Tibial nerve (tissue), 4 donors: ENCODE data around the gene CD6. TPM values are rescaled to one million over a fixed set of nuclear protein-coding genes. Genes with fewer than 3 reads are reported as not detected.
A peak's percentile ranks its signal among the peaks of the same experiment; 100 is the strongest.

Experiments
- DNase-seq, 2 donors: peaks; one replicate each; pipeline ENCODE4 v3.0.0-alpha.2; 2019; ENCODE audit warnings: low spot score in 2 of 2
- H3K27ac ChIP-seq, 4 donors: fragments of 200-600 bp; sonication (generic) in 3 of 4; one replicate each; pipeline ENCODE4 v1.5.1; 2017 to 2019; ENCODE audit warnings: mild to moderate bottlenecking in 1 of 4
- H3K27me3 ChIP-seq, 2 donors: fragments of 200-600 bp; sonication (generic) in 1 of 2; one replicate each; pipeline versions ENCODE4 v1.5.1 to v1.6.0; 2017 to 2019
- H3K36me3 ChIP-seq, 3 donors: fragments of 200-600 bp; sonication (generic); one replicate each; pipeline ENCODE4 v1.5.1; 2018 to 2019
- H3K4me1 ChIP-seq, 4 donors: fragments of 200-600 bp; sonication (generic) in 3 of 4; one replicate each; pipeline ENCODE4 v1.5.1; 2017 to 2019
- H3K4me3 ChIP-seq, 4 donors: fragments of 200-600 bp; sonication (generic) in 3 of 4; one replicate each; pipeline ENCODE4 v1.5.1; 2017 to 2019; ENCODE audit warnings: mild to moderate bottlenecking in 1 of 4, moderate library complexity in 1 of 4
- H3K9me3 ChIP-seq, 4 donors: fragments of 200-600 bp; sonication (generic) in 3 of 4; one replicate each; pipeline ENCODE4 v1.5.1; 2017 to 2019
- EP300 ChIP-seq, 2 donors: sonication (generic); formaldehyde crosslinking; IDR thresholded peaks; one replicate each; pipeline ENCODE4 v1.6.1; 2017; ENCODE audit warnings: antibody characterized with exemption in 2 of 2, mild to moderate bottlenecking in 1 of 2
- POLR2A ChIP-seq, 2 donors: fragments of 450-650 bp; IDR thresholded peaks; one replicate each; pipeline ENCODE4 v1.6.1; 2017; ENCODE audit warnings: antibody characterized with exemption in 2 of 2, mild to moderate bottlenecking in 2 of 2, moderate library complexity in 2 of 2
- WGBS, 2 donors: methylation state at CpG; one replicate each; pipeline ENCODE4 v1.1.5; 2018; 5-methylcytosine and 5-hydroxymethylcytosine counted together
- total RNA-seq, 4 donors: library from RNA; depleted of rRNA; stranded (reverse); fragments of >200 nt; gene quantifications; one replicate each; pipeline ENCODE4 v1.1.0, GENCODE V29; 2016
- TF ChIP-seq, protein P1 (sequence below), 5 experiments: fragments of 200-600 bp in 3 of 5; fragments of 450-650 bp in 2 of 5; sonication (generic) in 3 of 5; IDR thresholded peaks; one replicate each; pipeline ENCODE4 v1.5.1; 2016 to 2019; ENCODE audit warnings: antibody characterized with exemption in 5 of 5, mild to moderate bottlenecking in 3 of 5, moderate library complexity in 2 of 5

The CD6 gene
- total RNA-seq, 4 donors from 2014 or later: 0.59 to 3.6 (median 2.7) TPM; not detected in 1

DNA sequence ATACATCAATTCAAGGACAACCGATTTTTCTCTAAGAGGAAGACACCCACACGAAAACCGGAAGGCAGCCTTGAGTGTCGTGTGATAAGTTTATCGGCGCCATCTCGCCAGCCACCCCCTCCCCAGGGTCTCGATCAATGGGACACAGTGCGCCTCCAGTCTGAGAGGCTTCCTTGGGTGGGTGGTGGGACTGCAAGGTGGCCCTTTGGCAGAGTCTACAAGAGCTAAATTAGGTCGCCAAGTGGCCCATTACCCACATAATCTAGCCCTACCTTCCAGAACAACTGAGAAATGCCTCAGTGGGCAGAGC is 64.0 kb downstream of the CD6 start:
- Histone ChIP-seq H3K4me3 (no peak overlapping the region), H3K4me1 (no peaks in the 10 kb centered on the region), H3K27me3 (no peaks in the 10 kb centered on the region), H3K36me3 (no peaks in the 10 kb centered on the region), H3K9me3 (no peaks in the 10 kb centered on the region), H3K27ac (no peak overlapping the region)
- no peak for DNase-seq
- TF ChIP-seq EP300 (IDR thresholded peaks at IDR 0.05) (no peak), POLR2A (IDR thresholded peaks at IDR 0.05) (no peak)
- TF ChIP-seq, protein P1, sequence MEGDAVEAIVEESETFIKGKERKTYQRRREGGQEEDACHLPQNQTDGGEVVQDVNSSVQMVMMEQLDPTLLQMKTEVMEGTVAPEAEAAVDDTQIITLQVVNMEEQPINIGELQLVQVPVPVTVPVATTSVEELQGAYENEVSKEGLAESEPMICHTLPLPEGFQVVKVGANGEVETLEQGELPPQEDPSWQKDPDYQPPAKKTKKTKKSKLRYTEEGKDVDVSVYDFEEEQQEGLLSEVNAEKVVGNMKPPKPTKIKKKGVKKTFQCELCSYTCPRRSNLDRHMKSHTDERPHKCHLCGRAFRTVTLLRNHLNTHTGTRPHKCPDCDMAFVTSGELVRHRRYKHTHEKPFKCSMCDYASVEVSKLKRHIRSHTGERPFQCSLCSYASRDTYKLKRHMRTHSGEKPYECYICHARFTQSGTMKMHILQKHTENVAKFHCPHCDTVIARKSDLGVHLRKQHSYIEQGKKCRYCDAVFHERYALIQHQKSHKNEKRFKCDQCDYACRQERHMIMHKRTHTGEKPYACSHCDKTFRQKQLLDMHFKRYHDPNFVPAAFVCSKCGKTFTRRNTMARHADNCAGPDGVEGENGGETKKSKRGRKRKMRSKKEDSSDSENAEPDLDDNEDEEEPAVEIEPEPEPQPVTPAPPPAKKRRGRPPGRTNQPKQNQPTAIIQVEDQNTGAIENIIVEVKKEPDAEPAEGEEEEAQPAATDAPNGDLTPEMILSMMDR (IDR thresholded peaks at IDR 0.05): no peak
- WGBS, 2 donors: 91 to 93% methylated on average over 10 of the region's 10 CpGs

DNA sequence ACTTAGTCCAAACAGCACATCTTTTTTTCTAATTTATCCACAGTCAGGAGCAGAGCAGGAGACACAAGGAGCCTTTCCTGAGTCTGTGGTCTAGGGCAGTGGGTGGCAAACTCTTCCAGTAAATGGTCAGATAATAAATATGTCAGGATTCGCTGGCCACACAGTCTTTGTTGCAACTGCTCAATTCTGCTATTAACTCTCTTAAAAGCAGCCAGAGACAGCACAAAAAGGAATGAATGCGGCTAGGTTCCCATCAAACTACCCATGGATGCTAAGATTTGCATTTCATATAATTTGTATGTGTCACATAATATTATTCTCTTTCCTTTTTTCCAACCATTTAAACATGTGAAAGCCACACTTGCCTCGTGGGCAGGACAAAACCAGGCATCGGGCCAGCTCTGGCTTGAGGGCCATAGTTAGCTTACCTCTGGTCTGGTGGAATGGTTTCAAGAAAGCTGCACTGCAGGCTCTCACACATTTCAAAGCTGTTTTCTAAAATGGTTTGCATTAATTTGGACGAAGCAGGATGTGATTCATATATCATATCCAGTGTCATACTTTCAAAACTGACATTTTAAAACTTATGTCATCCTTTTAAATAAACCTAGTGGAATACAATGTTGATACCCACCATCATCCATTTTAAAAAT is 66.1 kb downstream of the CD6 start:
- no peak overlapping the region for H3K4me3 ChIP-seq
- no peaks in the 10 kb centered on the region for H3K9me3 ChIP-seq
- no peaks in the 10 kb centered on the region for H3K27me3 ChIP-seq
- WGBS, 2 donors: 57 to 58% methylated on average over 5 of the region's 5 CpGs
- H3K36me3 ChIP-seq: no peaks in the 10 kb centered on the region
- no peak for DNase-seq
- H3K27ac ChIP-seq: no peak overlapping the region
- TF ChIP-seq, protein P1 (IDR thresholded peaks at IDR 0.05): no peak
- TF ChIP-seq POLR2A (IDR thresholded peaks at IDR 0.05) (no peak), EP300 (IDR thresholded peaks at IDR 0.05) (no peak)
- peaks cover 0 to 7% (median 6%) of the 10 kb centered on the region in 4 donors for H3K4me1 ChIP-seq

DNA sequence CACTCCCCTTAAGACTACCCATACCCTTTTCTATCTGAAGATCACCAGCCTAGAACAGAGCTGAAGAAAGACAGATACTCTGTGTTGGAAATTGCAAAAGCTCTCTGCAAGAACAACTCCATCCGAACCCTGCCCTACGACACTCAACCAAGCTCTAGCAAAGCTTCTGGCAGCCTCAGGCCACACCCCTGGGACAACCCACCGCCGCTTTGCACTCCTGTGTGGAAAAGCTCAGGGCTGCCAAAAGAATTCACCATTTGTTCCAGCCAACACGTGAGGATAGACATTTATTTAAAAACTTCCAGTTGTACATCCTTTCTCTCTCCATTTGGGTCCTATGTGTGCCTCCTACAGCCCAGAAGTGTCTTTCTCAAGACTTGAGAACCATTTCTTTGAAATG is 68.4 kb downstream of the CD6 start:
- TF ChIP-seq, protein P1 (IDR thresholded peaks at IDR 0.05): no peak
- TF ChIP-seq POLR2A (IDR thresholded peaks at IDR 0.05) (no peak), EP300 (IDR thresholded peaks at IDR 0.05) (no peak)
- WGBS, 2 donors: 53 to 65% methylated on average over 5 of the region's 5 CpGs
- DNase-seq: no peak
- Histone ChIP-seq H3K36me3 (no peaks in the 10 kb centered on the region), H3K4me3 (no peak overlapping the region), H3K27ac (no peak overlapping the region), H3K4me1 (peaks cover 0 to 7% (median 6%) of the 10 kb centered on the region in 4 donors), H3K9me3 (no peaks in the 10 kb centered on the region), H3K27me3 (no peaks in the 10 kb centered on the region)

DNA sequence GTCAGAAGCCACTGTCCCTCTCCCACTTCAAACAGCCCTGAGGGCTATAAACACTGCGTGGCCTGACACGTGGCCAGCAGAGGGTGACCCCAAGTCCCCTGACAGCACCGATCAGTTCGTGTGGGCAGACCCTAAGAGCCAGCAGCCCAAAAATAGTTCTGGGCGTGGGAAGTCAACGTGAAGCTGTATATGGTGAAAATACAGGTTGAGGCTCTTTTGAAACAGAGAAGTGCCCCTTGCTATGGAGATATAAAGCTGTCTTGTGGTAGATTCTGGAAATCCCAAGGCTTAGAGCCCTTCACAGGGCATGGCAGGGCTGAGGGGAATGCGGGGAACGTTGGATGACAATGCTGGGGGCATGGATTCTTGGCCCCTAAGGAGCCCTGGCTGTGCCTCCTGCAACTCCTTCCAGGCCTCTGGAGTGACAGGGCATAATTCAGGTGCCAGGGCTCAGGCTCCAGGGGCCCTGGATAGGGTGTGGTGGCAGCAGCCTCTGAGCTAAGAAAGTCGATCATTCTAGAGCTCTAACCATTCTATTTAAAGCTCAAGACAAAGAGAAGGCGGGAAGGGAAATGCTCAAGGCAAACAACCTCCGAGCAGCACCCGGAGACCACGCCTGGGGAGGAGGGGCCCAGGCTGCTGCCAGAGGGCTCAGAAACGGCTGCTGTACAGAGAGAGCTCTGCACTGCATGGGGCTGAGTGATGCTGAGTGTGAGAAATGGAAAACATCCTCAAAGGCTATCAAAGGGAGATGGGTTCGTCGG is 70.5 kb downstream of the CD6 start:
- Histone ChIP-seq H3K9me3 (no peaks in the 10 kb centered on the region), H3K4me3 (no peak overlapping the region), H3K4me1 (peaks cover 0 to 7% (median 6%) of the 10 kb centered on the region in 4 donors), H3K27ac (peak overlapping the region in 2 of 4 donors; percentile 25 to 58), H3K27me3 (no peaks in the 10 kb centered on the region), H3K36me3 (no peaks in the 10 kb centered on the region)
- DNase-seq: no peak
- no peak for TF ChIP-seq POLR2A (IDR thresholded peaks at IDR 0.05)
- TF ChIP-seq EP300 (IDR thresholded peaks at IDR 0.05): no peak
- 21 to 23% methylated on average over 16 of the region's 16 CpGs for WGBS, 2 donors

DNA sequence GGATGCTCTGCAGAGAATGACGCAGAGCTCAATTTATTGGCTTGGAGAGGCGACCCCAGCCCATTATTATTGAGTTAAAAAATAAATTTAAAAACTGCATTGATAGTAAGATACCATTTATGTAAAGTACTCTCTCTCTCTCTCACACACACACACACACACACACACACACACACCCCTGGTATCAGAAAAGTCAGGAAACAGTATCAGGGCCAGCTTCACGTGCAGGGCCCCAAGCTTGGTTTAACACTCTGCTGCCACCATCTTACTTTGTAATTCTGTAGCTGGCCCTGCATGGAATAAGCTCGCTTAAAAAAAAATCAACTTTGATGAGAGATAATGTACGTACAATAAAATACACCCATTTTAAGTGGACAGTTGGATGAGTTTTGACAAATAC is 71.1 kb downstream of the CD6 start:
- H3K27ac ChIP-seq: peak overlapping the region in 1 of 4 donors; percentile 32
- WGBS, 2 donors: 55 to 60% methylated on average over 5 of the region's 5 CpGs
- TF ChIP-seq EP300 (IDR thresholded peaks at IDR 0.05) (no peak), POLR2A (IDR thresholded peaks at IDR 0.05) (no peak)
- TF ChIP-seq, protein P1 (IDR thresholded peaks at IDR 0.05): no peak

More for the DNA sequence above, 71.1 kb downstream of the CD6 start:
- H3K4me1 ChIP-seq: peaks cover 0 to 7% (median 6%) of the 10 kb centered on the region in 4 donors
- H3K9me3 ChIP-seq: no peaks in the 10 kb centered on the region
- no peak overlapping the region for H3K4me3 ChIP-seq
- no peaks in the 10 kb centered on the region for H3K27me3 ChIP-seq
- DNase-seq: no peak
- no peaks in the 10 kb centered on the region for H3K36me3 ChIP-seq
